Transverse colon (tissue), 4 donors: ENCODE measurements around the gene HELB. TPM values are rescaled to one million over a fixed set of nuclear protein-coding genes. Genes with fewer than 3 reads are reported as not detected.

Experiments used
- DNase-seq: peaks from one replicate; pipeline ENCODE4 v3.0.0-alpha.2; 2019
- H3K27ac ChIP-seq, 4 donors: fragments of 200-600 bp; sonication (generic); 2 replicates each; pipeline ENCODE4 v1.5.1; 2016 to 2018; ENCODE audit warnings: inconsistent platforms in 4 of 4
- H3K27me3 ChIP-seq: fragments of 200-600 bp; sonication (generic); 2 replicates; pipeline ENCODE4 v1.5.1; 2017; ENCODE audit warnings: inconsistent platforms
- H3K36me3 ChIP-seq, 4 donors: fragments of 200-600 bp; sonication (generic); 2 replicates each; pipeline ENCODE4 v1.5.1; 2017 to 2019; ENCODE audit warnings: inconsistent platforms in 4 of 4
- H3K4me1 ChIP-seq, 4 donors: fragments of 200-600 bp; sonication (generic); 2 replicates each; pipeline ENCODE4 v1.5.1; 2017 to 2020; ENCODE audit warnings: inconsistent platforms in 4 of 4
- H3K4me3 ChIP-seq, 4 donors: fragments of 200-600 bp; sonication (generic); 1 replicate in 1 of 4; 2 replicates in 3 of 4; pipeline versions ENCODE4 v1.5.1 to v1.6.1; 2017 to 2019; ENCODE audit warnings: inconsistent platforms in 4 of 4
- H3K9me3 ChIP-seq, 2 donors: fragments of 200-600 bp; sonication (generic); 2 replicates each; pipeline ENCODE4 v1.5.1; 2017 to 2019; ENCODE audit warnings: inconsistent platforms in 2 of 2
- EP300 ChIP-seq: sonication (generic); formaldehyde crosslinking; IDR thresholded peaks from one replicate; pipeline ENCODE4 v1.6.1; 2017; ENCODE audit warnings: antibody characterized with exemption, low read depth
- POLR2A ChIP-seq: fragments of 450-650 bp; IDR thresholded peaks from one replicate; pipeline ENCODE4 v1.6.1; 2016; ENCODE audit warnings: antibody characterized with exemption, mild to moderate bottlenecking, moderate library complexity
- POLR2AphosphoS5 ChIP-seq, 3 donors: sonication (generic); formaldehyde crosslinking; IDR thresholded peaks; one replicate each; pipeline ENCODE4 v1.6.1; 2016; ENCODE audit warnings: antibody characterized with exemption in 3 of 3
- WGBS, 2 donors: methylation state at CpG; one replicate each; pipeline ENCODE4 v1.1.5; 2018; ENCODE audit warnings: low coverage in 1 of 2; 5-methylcytosine and 5-hydroxymethylcytosine counted together
- in situ Hi-C, 4 donors: fragments of 200-750 bp; cut with MboI; loops; one replicate each; pipeline versions ENCODE4 v1.15.0 to v1.15.1; 2017; ENCODE audit warnings: low sequenced_read_pairs in 3 of 4, low pct_ligation_motif_present in 1 of 4, low pct_unique_long_range_greater_than_20kb in 1 of 4
- intact Hi-C: fragments of 100-400 bp; cut with DNase I; formaldehyde crosslinking; loops from one replicate; pipeline ENCODE4 v1.15.1; 2023; ENCODE audit warnings: low total_unique reads
- total RNA-seq, 4 donors: library from RNA; depleted of rRNA; stranded (reverse); fragments of >200 nt; gene quantifications; one replicate each; pipeline ENCODE4 v1.1.0, GENCODE V29; 2016
- TF ChIP-seq, protein P1 (sequence below), 5 experiments: fragments of 200-600 bp in 3 of 5; fragments of 450-650 bp in 2 of 5; sonication (generic) in 3 of 5; IDR thresholded peaks; 1 replicate in 2 of 5; 2 replicates in 3 of 5; pipeline ENCODE4 v1.5.1; 2016 to 2017; ENCODE audit warnings: antibody characterized with exemption in 5 of 5, inconsistent platforms in 3 of 5, mild to moderate bottlenecking in 2 of 5, moderate library complexity in 1 of 5

The HELB gene
- total RNA-seq, 4 donors from 2014 or later: 1.4 to 17.2 (median 9.8) TPM

DNA sequence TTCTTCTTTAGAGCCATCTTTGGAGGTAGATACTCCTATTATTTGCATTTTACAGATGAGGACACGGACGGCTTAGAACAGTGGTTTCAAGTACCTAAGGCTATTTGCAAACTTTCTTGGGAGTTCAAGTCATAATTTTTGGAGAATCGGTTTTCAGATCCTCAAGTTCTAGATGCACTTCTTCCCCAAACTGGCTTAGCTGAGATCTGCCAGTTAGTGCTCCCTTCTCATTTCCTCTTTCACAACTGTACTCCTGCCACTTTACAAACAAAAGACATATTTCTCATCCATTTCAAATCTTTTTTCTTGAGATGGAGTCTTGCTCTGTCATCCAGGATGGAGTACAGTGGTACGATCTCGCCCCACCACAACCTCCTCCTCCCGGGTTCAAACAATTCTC is 77.3 kb downstream of the HELB start:
- TF ChIP-seq EP300 (no peak), POLR2AphosphoS5 (IDR thresholded peaks at IDR 0.05) (no peak), POLR2A (no peak)
- TF ChIP-seq, protein P1, sequence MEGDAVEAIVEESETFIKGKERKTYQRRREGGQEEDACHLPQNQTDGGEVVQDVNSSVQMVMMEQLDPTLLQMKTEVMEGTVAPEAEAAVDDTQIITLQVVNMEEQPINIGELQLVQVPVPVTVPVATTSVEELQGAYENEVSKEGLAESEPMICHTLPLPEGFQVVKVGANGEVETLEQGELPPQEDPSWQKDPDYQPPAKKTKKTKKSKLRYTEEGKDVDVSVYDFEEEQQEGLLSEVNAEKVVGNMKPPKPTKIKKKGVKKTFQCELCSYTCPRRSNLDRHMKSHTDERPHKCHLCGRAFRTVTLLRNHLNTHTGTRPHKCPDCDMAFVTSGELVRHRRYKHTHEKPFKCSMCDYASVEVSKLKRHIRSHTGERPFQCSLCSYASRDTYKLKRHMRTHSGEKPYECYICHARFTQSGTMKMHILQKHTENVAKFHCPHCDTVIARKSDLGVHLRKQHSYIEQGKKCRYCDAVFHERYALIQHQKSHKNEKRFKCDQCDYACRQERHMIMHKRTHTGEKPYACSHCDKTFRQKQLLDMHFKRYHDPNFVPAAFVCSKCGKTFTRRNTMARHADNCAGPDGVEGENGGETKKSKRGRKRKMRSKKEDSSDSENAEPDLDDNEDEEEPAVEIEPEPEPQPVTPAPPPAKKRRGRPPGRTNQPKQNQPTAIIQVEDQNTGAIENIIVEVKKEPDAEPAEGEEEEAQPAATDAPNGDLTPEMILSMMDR (IDR thresholded peaks at IDR 0.05): no peak
- no peaks in the 10 kb centered on the region for H3K4me1 ChIP-seq
- no peaks in the 10 kb centered on the region for H3K36me3 ChIP-seq
- DNase-seq: no peak
- H3K4me3 ChIP-seq: no peak overlapping the region
- in situ Hi-C loops (no loop called here), intact Hi-C loops (no loop called here)
- H3K9me3 ChIP-seq: no peaks in the 10 kb centered on the region
- H3K27me3 ChIP-seq: no peaks in the 10 kb centered on the region
- WGBS, 2 donors: 87 to 93% methylated on average over 6 of the region's 6 CpGs
- H3K27ac ChIP-seq: no peak overlapping the region

DNA sequence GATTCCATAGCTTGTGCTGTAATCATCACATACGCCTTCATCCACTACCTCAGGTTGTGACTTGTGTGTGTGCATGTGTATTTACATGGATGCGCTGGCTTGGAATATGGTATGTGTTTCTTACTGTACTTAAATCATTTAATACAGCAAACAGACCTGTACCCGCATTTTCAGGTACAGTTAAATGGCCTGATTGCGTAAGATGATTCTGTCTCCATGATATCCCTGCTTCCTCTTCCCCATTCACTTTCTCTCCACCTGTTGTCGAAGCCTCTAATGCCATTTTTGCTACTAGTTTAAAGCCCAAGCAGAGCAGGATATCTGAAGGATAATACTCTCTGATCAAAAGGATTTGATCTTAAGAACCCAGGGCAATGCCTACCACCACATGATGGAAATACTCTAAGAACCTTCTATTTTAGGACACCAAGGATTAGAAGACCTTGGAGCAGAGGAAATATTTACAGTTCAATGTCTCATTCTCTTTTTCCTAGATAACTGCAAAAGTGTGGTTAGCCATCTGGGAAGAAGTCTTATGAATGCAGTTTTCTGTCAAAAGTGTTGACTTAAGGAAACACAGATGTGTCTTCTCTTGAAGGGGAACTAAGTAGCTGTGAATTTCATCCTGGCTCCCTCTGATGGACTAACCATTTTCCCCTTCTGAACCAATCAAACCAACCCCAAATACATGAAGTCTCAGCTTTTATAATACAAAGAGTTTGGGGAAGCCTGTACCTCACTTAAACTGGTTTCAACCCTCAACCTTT is 78.7 kb downstream of the HELB start:
- TF ChIP-seq EP300 (no peak), POLR2AphosphoS5 (IDR thresholded peaks at IDR 0.05) (no peak), POLR2A (no peak)
- TF ChIP-seq, protein P1 (IDR thresholded peaks at IDR 0.05): no peak
- Histone ChIP-seq H3K27ac (no peak overlapping the region), H3K27me3 (no peaks in the 10 kb centered on the region), H3K4me3 (no peak overlapping the region), H3K9me3 (no peaks in the 10 kb centered on the region), H3K36me3 (no peaks in the 10 kb centered on the region), H3K4me1 (no peaks in the 10 kb centered on the region)
- in situ Hi-C loops: no loop called here
- 91 to 95% methylated on average over 4 to 5 of the region's 5 CpGs for WGBS, 2 donors
- intact Hi-C loops: no loop called here
- DNase-seq: no peak

DNA sequence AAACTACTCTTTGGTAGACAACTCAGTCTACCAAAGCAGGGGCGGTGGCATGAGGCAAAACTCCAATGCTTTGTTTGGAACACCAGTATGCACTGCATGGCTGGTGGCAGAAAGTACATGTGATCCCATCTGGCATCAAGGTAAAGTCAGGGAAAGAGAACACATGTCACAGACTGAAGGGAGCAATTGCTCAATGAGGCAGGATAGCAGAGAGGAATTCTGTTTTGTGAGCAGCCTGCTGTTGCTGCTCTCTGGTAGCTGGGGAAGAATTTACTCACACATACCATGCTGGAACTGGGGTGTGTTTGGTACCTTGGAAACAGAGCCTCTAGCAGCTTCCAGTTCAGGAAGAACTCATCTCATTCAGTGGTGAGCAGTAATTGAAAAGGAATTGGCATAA is 84.8 kb downstream of the HELB start:
- no peak for DNase-seq
- H3K27ac ChIP-seq: no peak overlapping the region
- no peaks in the 10 kb centered on the region for H3K27me3 ChIP-seq
- intact Hi-C loops (no loop called here), in situ Hi-C loops (no loop called here)
- H3K4me1 ChIP-seq: no peaks in the 10 kb centered on the region
- no peak overlapping the region for H3K4me3 ChIP-seq
- no peaks in the 10 kb centered on the region for H3K36me3 ChIP-seq
- WGBS, 2 donors: 96 to 100% methylated on average over 1 of the region's 1 CpG
- TF ChIP-seq, protein P1 (IDR thresholded peaks at IDR 0.05): no peak
- no peak for TF ChIP-seq EP300
- no peak for TF ChIP-seq POLR2A
- no peak for TF ChIP-seq POLR2AphosphoS5 (IDR thresholded peaks at IDR 0.05)
- H3K9me3 ChIP-seq: no peaks in the 10 kb centered on the region

Other genes with a start within 250 kb of the HELB start
- gene LLPH, start 171.7 kb upstream of the HELB start, total RNA-seq: 1 to 10 TPM; 3.5 to 4.9 (median 3.9) TPM
- gene TMBIM4, start 132.5 kb upstream of the HELB start, total RNA-seq: 100 to 1,000 TPM in 2 of 4 donors, 10 to 100 TPM in 2; 15.5 to 217 (median 98.8) TPM
- 10 to 100 TPM in 1 of 4 donors, 1 to 10 TPM in 3; 5.6 to 13.8 (median 6.7) TPM for gene IRAK3, start 113.3 kb upstream of the HELB start, total RNA-seq